Activated CD8-positive, alpha-beta T cell treated with anti-CD3 and anti-CD28 coated beads for 36 hours (primary cell): ENCODE measurements around the gene CDH8. TPM values are rescaled to one million over a fixed set of nuclear protein-coding genes. Genes with fewer than 3 reads are reported as not detected.

Experiments used
- ATAC-seq: fragments of 200-7000 bp; cut with Tn5 transposase; one replicate; pipeline ENCODE4 v1.10.0; 2021; ENCODE audit warnings: mild to moderate bottlenecking, moderate library complexity
- CTCF ChIA-PET: fragments of 350-600 bp; sonication (Branson Sonifier 250); formaldehyde crosslinking; loops from one replicate; lab custom pipeline; 2021; ENCODE audit warnings: antibody characterized with exemption; lab: Charles Lee
- POLR2A ChIA-PET: fragments of 350-600 bp; sonication (Branson Sonifier 250); formaldehyde crosslinking; loops from one replicate; lab custom pipeline; 2021; ENCODE audit warnings: antibody characterized with exemption; lab: Charles Lee
- DNase-seq: peaks from one replicate; pipeline ENCODE4 v3.0.0-alpha.2; 2020
- H3K27ac Mint-ChIP-seq: one replicate; pipeline ENCODE4 v1.8.0; 2021; ENCODE audit warnings: mild to moderate bottlenecking, mixed read lengths
- H3K27me3 Mint-ChIP-seq: one replicate; pipeline ENCODE4 v1.8.0; 2021; ENCODE audit warnings: mixed read lengths
- H3K36me3 Mint-ChIP-seq: one replicate; pipeline ENCODE4 v1.8.0; 2021; ENCODE audit warnings: low read depth, mixed read lengths
- H3K4me1 Mint-ChIP-seq: one replicate; pipeline ENCODE4 v1.8.0; 2021; ENCODE audit warnings: low read depth, mixed read lengths
- H3K4me3 Mint-ChIP-seq: one replicate; pipeline ENCODE4 v1.8.0; 2021; ENCODE audit warnings: mild to moderate bottlenecking, moderate library complexity, mixed read lengths
- H3K9me3 Mint-ChIP-seq: one replicate; pipeline ENCODE4 v1.8.0; 2021; ENCODE audit warnings: mixed read lengths
- intact Hi-C: fragments of 100-400 bp; cut with micrococcal nuclease; formaldehyde crosslinking; loops from one replicate; pipeline ENCODE4 v1.10.0; 2022
- total RNA-seq, 2 experiments: library from RNA; stranded (reverse); gene quantifications; one replicate each; pipeline ENCODE4 v1.2.3, GENCODE V29; 2021
- TF ChIP-seq, protein P1 (sequence below): fragments of 200-600 bp; IDR thresholded peaks from one replicate; pipeline ENCODE4 v1.8.0; 2022; ENCODE audit warnings: antibody characterized with exemption, mild to moderate bottlenecking

Gene CDH8
- total RNA-seq, 2 experiments from 2014 or later: not detected

DNA sequence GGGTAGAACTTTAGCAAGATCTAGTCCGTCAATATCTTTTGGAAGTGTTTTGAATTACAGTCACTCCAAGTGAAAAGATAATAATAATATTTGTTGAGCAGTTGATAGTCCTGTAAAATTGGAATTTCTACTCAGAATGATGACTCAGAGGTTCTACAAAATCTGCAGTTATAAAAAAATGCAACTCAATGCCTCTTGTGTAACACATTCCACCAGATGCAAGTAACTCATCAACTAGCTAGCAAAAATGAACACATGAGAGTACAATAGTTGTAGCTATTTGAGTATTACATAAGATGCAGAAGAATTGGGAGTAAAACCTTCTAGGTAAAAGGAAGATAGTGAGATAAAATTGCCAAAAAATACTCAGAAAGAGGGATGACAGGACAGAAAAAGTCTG is 177.2 kb downstream of the CDH8 start:
- H3K4me1 Mint-ChIP-seq: no peaks in the 10 kb centered on the region
- no peaks in the 10 kb centered on the region for H3K27me3 Mint-ChIP-seq
- POLR2A ChIA-PET: no interaction called here
- no peak overlapping the region for H3K4me3 Mint-ChIP-seq
- H3K27ac Mint-ChIP-seq: no peak overlapping the region
- H3K36me3 Mint-ChIP-seq: no peaks in the 10 kb centered on the region
- peaks cover 29% of the 10 kb centered on the region for H3K9me3 Mint-ChIP-seq
- DNase-seq (no peak), ATAC-seq (no peak)
- CTCF ChIA-PET: no interaction called here
- intact Hi-C loops: no loop called here
- TF ChIP-seq, protein P1, sequence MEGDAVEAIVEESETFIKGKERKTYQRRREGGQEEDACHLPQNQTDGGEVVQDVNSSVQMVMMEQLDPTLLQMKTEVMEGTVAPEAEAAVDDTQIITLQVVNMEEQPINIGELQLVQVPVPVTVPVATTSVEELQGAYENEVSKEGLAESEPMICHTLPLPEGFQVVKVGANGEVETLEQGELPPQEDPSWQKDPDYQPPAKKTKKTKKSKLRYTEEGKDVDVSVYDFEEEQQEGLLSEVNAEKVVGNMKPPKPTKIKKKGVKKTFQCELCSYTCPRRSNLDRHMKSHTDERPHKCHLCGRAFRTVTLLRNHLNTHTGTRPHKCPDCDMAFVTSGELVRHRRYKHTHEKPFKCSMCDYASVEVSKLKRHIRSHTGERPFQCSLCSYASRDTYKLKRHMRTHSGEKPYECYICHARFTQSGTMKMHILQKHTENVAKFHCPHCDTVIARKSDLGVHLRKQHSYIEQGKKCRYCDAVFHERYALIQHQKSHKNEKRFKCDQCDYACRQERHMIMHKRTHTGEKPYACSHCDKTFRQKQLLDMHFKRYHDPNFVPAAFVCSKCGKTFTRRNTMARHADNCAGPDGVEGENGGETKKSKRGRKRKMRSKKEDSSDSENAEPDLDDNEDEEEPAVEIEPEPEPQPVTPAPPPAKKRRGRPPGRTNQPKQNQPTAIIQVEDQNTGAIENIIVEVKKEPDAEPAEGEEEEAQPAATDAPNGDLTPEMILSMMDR: no peak

DNA sequence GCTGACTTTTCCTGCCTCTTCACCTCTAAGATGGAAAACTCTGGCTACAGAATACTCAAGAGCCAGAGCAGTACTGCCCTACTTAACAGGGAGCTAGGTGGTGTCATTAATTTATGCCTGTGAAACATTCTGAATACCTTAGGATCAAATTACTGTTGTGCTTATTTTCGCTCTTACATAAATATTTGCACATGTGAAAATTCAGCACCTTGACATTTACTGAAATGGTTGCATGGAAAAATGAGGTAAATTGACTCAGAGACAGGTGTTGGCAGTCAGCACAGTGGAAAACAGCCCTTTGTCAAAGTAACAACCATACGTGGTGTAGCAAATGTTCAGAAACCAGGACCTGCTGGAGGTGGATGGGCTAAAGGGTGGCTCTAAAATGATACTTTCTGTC is 193.6 kb downstream of the CDH8 start:
- H3K36me3 Mint-ChIP-seq: no peaks in the 10 kb centered on the region
- no peak overlapping the region for H3K4me3 Mint-ChIP-seq
- ATAC-seq (no peak), DNase-seq (no peak)
- H3K4me1 Mint-ChIP-seq: no peaks in the 10 kb centered on the region
- no peak overlapping the region for H3K27ac Mint-ChIP-seq
- no peaks in the 10 kb centered on the region for H3K27me3 Mint-ChIP-seq
- intact Hi-C loops: no loop called here
- TF ChIP-seq, protein P1: no peak
- CTCF ChIA-PET: no interaction called here
- peaks cover 11% of the 10 kb centered on the region for H3K9me3 Mint-ChIP-seq
- POLR2A ChIA-PET: no interaction called here

DNA sequence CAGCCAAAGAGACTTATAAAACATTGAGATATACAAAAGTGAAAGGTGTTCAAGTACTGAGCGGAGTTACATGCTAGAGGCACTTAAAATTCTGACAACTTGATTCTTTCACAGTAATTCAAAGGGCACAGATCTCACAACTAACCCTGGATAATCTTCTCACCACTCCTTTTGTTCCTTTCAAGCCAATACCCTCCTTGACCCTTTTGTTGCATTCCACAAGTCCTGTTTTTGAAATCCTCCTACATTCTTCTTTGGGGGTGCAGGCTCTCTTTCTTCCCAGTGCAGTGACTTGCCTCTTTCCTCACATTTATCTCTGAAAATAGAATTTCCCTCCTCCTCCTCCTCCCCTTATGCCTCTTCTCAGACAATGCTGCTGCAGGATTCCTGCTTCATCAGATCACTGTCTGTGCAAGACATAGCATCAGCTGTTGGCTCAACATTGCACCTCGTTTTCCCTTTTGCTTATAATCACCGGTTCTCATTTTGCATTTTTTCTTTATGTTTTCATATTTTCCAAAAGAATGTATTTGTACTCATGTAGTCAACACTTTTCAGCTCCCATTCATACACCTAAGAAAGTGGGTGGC is 199.3 kb downstream of the CDH8 start:
- peaks cover 10% of the 10 kb centered on the region for H3K9me3 Mint-ChIP-seq
- H3K27ac Mint-ChIP-seq: no peak overlapping the region
- H3K4me3 Mint-ChIP-seq: no peak overlapping the region
- H3K36me3 Mint-ChIP-seq: no peaks in the 10 kb centered on the region
- H3K27me3 Mint-ChIP-seq: no peaks in the 10 kb centered on the region
- H3K4me1 Mint-ChIP-seq: no peaks in the 10 kb centered on the region
- intact Hi-C loops: no loop called here
- ATAC-seq: no peak
- ChIA-PET CTCF (no interaction called here), POLR2A (interaction anchor here (0.6 kb wide), 1 partner anchor 23 kb away, joined by 3 read pairs; no protein-coding TSS in a partner anchor)
- DNase-seq: no peak
- TF ChIP-seq, protein P1: no peak

DNA sequence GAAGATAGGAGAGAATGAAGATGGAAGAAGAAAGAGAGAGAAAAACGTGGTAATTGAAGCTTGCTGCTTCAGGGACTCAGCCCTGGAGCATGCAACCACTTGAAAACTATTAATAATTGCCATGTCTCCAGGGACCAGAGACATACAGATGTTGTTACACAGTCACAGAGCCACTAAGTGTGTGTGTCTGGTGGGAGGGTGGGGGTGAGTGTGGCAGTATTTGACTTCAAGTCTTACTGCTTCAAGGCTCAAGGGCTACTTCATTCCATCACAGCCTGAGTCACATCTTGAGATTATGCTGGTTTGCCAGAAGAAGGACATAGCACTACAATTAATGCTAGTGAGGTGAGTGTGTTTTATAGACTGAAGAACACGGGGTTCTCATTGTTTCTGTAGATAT is 202.2 kb downstream of the CDH8 start:
- CTCF ChIA-PET: no interaction called here
- ATAC-seq: no peak
- intact Hi-C loops: no loop called here
- peaks cover 11% of the 10 kb centered on the region for H3K9me3 Mint-ChIP-seq
- TF ChIP-seq, protein P1: no peak
- no peaks in the 10 kb centered on the region for H3K4me1 Mint-ChIP-seq
- no peak overlapping the region for H3K27ac Mint-ChIP-seq
- no peak overlapping the region for H3K4me3 Mint-ChIP-seq
- H3K36me3 Mint-ChIP-seq: no peaks in the 10 kb centered on the region
- DNase-seq: no peak
- POLR2A ChIA-PET: no interaction called here
- H3K27me3 Mint-ChIP-seq: no peaks in the 10 kb centered on the region

DNA sequence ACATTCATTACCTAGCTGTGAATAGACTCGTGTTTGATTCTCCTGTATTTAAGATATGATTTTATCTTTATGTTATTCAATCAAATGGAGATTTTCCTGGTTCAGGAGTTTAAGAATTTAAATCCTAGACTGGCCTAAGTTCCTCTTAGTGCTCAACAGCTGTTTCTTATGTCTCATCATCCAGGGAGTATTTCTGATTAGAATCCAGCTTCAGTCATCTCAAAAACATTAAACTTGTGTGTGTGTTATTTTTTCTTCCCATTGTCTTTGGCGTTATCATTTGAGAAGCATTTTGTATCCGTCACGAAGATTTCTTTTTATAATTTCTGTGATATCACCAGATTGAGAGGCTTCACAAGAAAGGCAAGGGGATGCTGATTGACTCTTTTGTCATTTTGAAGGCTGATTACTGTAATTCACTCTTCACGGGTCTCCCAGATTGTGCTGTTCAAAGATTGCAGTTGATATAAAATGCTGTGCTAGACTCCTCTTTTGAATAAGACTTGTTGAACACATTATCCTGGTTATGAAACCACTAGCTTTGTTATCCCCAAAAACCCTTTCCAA is 204.8 kb downstream of the CDH8 start:
- H3K27me3 Mint-ChIP-seq: no peaks in the 10 kb centered on the region
- ATAC-seq: no peak
- H3K4me3 Mint-ChIP-seq: no peak overlapping the region
- H3K4me1 Mint-ChIP-seq: no peaks in the 10 kb centered on the region
- intact Hi-C loops: no loop called here
- DNase-seq: no peak
- ChIA-PET POLR2A (no interaction called here), CTCF (no interaction called here)
- H3K9me3 Mint-ChIP-seq: peaks cover 8% of the 10 kb centered on the region
- TF ChIP-seq, protein P1: no peak
- H3K36me3 Mint-ChIP-seq: no peaks in the 10 kb centered on the region
- H3K27ac Mint-ChIP-seq: no peak overlapping the region
